CD14-positive monocyte (primary cell): Measurements from ENCODE around the gene ABCC11. TPM values are rescaled to one million over a fixed set of nuclear protein-coding genes. Genes with fewer than 3 reads are reported as not detected.

Source experiments
- DNase-seq, 3 donors: peaks; one replicate each; pipeline ENCODE4 v3.0.0-alpha.2; 2011 to 2022
- H2AFZ ChIP-seq: 2 replicates; pipeline ENCODE4 v1.6.0; 2012; ENCODE audit warnings: mild to moderate bottlenecking, low read depth, low read length, inconsistent platforms; ENCODE audit not compliant: insufficient read depth, poor library complexity, severe bottlenecking
- H3K27ac ChIP-seq, 2 donors: 1 replicate in 1 of 2; 2 replicates in 1 of 2; pipeline ENCODE4 v1.5.1; 2012 to 2013; ENCODE audit warnings: low read length in 2 of 2, control low read depth in 1 of 2, inconsistent platforms in 1 of 2, low read depth in 1 of 2, mild to moderate bottlenecking in 1 of 2
- H3K27me3 ChIP-seq, 2 donors: one replicate each; pipeline versions ENCODE4 v1.6.0 to v1.6.1; 2011 to 2013; ENCODE audit warnings: low read length in 2 of 2; ENCODE audit not compliant: control insufficient read depth in 2 of 2, insufficient read depth in 2 of 2
- H3K36me3 ChIP-seq, 2 donors: replicated peaks in 1 of 2; 1 replicate in 1 of 2; 2 replicates in 1 of 2; pipeline versions ENCODE4 v1.5.1 to v1.6.1; 2012 to 2013; ENCODE audit warnings: low read length in 2 of 2, control low read depth in 1 of 2, inconsistent platforms in 1 of 2, mild to moderate bottlenecking in 1 of 2; ENCODE audit not compliant: insufficient read depth in 2 of 2, control insufficient read depth in 1 of 2
- H3K4me1 ChIP-seq, 2 donors: 1 replicate in 1 of 2; 2 replicates in 1 of 2; pipeline versions ENCODE4 v1.5.1 to v1.6.1; 2012 to 2013; ENCODE audit warnings: low read length in 2 of 2, control low read depth in 1 of 2, inconsistent platforms in 1 of 2, mild to moderate bottlenecking in 1 of 2, moderate library complexity in 1 of 2; ENCODE audit not compliant: insufficient read depth in 2 of 2, control insufficient read depth in 1 of 2
- H3K4me2 ChIP-seq: replicated peaks from 2 replicates; pipeline ENCODE3; 2012; ENCODE audit warnings: low read length, moderate library complexity, mild to moderate bottlenecking; ENCODE audit not compliant: poor library complexity, severe bottlenecking; ENCODE audit errors: extremely low read depth
- H3K4me3 ChIP-seq, 3 experiments: fragments of 200-600 bp in 1 of 3; sonication (generic) in 1 of 3; replicated peaks in 1 of 3; 1 replicate in 2 of 3; 2 replicates in 1 of 3; pipeline ENCODE4 v1.5.1; 2011 to 2013; ENCODE audit warnings: low read length in 3 of 3, mild to moderate bottlenecking in 3 of 3, control low read depth in 2 of 3, low read depth in 2 of 3, inconsistent platforms in 1 of 3, moderate library complexity in 1 of 3
- H3K79me2 ChIP-seq: 2 replicates; pipeline ENCODE4 v1.6.0; 2012; ENCODE audit warnings: mild to moderate bottlenecking, control low read depth, inconsistent platforms, low read length, moderate library complexity; ENCODE audit not compliant: insufficient read depth
- H3K9ac ChIP-seq: 2 replicates; pipeline ENCODE4 v1.6.0; 2017; ENCODE audit warnings: low read length, mild to moderate bottlenecking; ENCODE audit not compliant: insufficient read depth, poor library complexity, severe bottlenecking
- H3K9me3 ChIP-seq, 2 donors: replicated peaks in 1 of 2; 1 replicate in 1 of 2; 2 replicates in 1 of 2; pipeline versions ENCODE4 v1.5.1 to v1.6.1; 2012 to 2013; ENCODE audit warnings: low read length in 2 of 2, control low read depth in 1 of 2; ENCODE audit not compliant: control insufficient read depth in 1 of 2, insufficient read depth in 1 of 2
- H4K20me1 ChIP-seq: 2 replicates; pipeline ENCODE4 v1.6.0; 2012; ENCODE audit warnings: mild to moderate bottlenecking, low read length, control low read depth, moderate library complexity; ENCODE audit not compliant: insufficient read depth
- H3K27ac Mint-ChIP-seq, 7 donors: one replicate each; pipeline ENCODE4 v1.8.0; 2020; ENCODE audit warnings: mild to moderate bottlenecking in 7 of 7, mixed read lengths in 7 of 7, moderate library complexity in 6 of 7, inconsistent platforms in 2 of 7
- H3K27me3 Mint-ChIP-seq, 3 donors: one replicate each; pipeline ENCODE4 v1.8.0; 2021 to 2022; ENCODE audit warnings: low read depth in 3 of 3, mild to moderate bottlenecking in 3 of 3, mixed read lengths in 3 of 3, moderate library complexity in 3 of 3, inconsistent platforms in 1 of 3
- H3K36me3 Mint-ChIP-seq, 2 donors: one replicate each; pipeline ENCODE4 v1.8.0; 2020; ENCODE audit warnings: mixed read lengths in 2 of 2, inconsistent platforms in 1 of 2, mild to moderate bottlenecking in 1 of 2
- H3K4me1 Mint-ChIP-seq: one replicate; pipeline ENCODE4 v1.8.0; 2020; ENCODE audit warnings: mild to moderate bottlenecking, mixed read lengths
- H3K4me3 Mint-ChIP-seq, 2 donors: one replicate each; pipeline ENCODE4 v1.8.0; 2020; ENCODE audit warnings: mild to moderate bottlenecking in 2 of 2, mixed read lengths in 2 of 2, moderate library complexity in 1 of 2
- H3K9me3 Mint-ChIP-seq, 7 donors: one replicate each; pipeline ENCODE4 v1.8.0; 2020 to 2022; ENCODE audit warnings: mixed read lengths in 7 of 7, mild to moderate bottlenecking in 6 of 7, moderate library complexity in 6 of 7, inconsistent platforms in 2 of 7
- WGBS: methylation state at CpG from one replicate; pipeline ENCODE4 v1.1.5; 2013; ENCODE audit warnings: missing lambda C conversion rate; ENCODE audit not compliant: insufficient coverage; 5-methylcytosine and 5-hydroxymethylcytosine counted together
- intact Hi-C, 2 donors: fragments of 100-400 bp; cut with micrococcal nuclease; formaldehyde crosslinking; loops; one replicate each; pipeline versions ENCODE4 v1.15.0 to v1.15.1; 2023
- polyA plus RNA-seq, 3 donors: library from polyadenylated mRNA; depleted of rRNA in 1 of 3; unstranded in 2 of 3; stranded (reverse) in 1 of 3; fragments of 300-500 nt in 2 of 3; fragments of >200 nt in 1 of 3; fragmentation: Illumina TruSeq in 2 of 3; gene quantifications; 1 replicate in 2 of 3; 2 replicates in 1 of 3; pipeline ENCODE4 v1.2.3, GENCODE V29; 2012 to 2021
- TF ChIP-seq, protein P1 (sequence below): fragments of 200-600 bp; IDR thresholded peaks from one replicate; pipeline ENCODE4 v1.8.0; 2022; ENCODE audit warnings: antibody characterized with exemption, mild to moderate bottlenecking

Gene ABCC11
- polyA plus RNA-seq, 3 donors = 0.03 TPM; not detected in 2

DNA sequence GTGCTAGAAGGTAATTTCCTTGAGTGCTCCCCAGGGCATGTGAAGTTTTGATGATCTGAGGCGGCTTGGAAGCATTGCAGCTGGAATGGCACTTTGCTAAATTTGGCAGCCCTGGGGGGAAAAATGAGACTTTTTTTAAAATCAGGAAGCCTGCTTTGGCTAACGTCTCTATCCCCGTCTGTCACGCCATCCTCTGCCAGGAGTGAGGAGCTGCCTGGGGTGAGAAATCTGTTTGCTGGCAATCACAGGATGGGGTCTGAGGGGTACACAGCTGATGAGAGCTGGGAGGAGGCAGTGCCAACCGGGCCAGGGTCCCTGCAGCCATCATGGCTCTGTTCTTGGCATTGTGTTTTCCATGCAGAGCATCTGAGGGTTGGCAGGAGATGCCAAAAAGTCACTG, 93.6 kb downstream of the ABCC11 start:
- no peak overlapping the region for H3K27ac Mint-ChIP-seq
- Histone ChIP-seq H3K79me2 (no peaks in the 10 kb centered on the region), H3K9me3 (no peaks in the 10 kb centered on the region), H3K27me3 (peaks cover 2 to 5% of the 10 kb centered on the region in 2 donors), H3K4me3 (no peak overlapping the region), H3K9ac (no peak overlapping the region), H3K4me2 (no peak overlapping the region), H3K27ac (no peak overlapping the region), H3K4me1 (peaks cover 0 to 3% of the 10 kb centered on the region in 2 donors), H2AFZ (no peak overlapping the region), H4K20me1 (no peaks in the 10 kb centered on the region), H3K36me3 (no peaks in the 10 kb centered on the region)
- H3K9me3 Mint-ChIP-seq = peaks cover 2 to 10% (median 7%) of the 10 kb centered on the region in 7 donors
- H3K27me3 Mint-ChIP-seq = peaks cover 6 to 20% (median 12%) of the 10 kb centered on the region in 3 donors
- H3K36me3 Mint-ChIP-seq = no peaks in the 10 kb centered on the region
- H3K4me1 Mint-ChIP-seq = peaks cover 6% of the 10 kb centered on the region
- H3K4me3 Mint-ChIP-seq = no peak overlapping the region
- TF ChIP-seq, protein P1, sequence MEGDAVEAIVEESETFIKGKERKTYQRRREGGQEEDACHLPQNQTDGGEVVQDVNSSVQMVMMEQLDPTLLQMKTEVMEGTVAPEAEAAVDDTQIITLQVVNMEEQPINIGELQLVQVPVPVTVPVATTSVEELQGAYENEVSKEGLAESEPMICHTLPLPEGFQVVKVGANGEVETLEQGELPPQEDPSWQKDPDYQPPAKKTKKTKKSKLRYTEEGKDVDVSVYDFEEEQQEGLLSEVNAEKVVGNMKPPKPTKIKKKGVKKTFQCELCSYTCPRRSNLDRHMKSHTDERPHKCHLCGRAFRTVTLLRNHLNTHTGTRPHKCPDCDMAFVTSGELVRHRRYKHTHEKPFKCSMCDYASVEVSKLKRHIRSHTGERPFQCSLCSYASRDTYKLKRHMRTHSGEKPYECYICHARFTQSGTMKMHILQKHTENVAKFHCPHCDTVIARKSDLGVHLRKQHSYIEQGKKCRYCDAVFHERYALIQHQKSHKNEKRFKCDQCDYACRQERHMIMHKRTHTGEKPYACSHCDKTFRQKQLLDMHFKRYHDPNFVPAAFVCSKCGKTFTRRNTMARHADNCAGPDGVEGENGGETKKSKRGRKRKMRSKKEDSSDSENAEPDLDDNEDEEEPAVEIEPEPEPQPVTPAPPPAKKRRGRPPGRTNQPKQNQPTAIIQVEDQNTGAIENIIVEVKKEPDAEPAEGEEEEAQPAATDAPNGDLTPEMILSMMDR = no peak
- DNase-seq = no peak
- 70% methylated on average over 5 of the region's 5 CpGs for WGBS
- intact Hi-C loops = no loop called here

DNA sequence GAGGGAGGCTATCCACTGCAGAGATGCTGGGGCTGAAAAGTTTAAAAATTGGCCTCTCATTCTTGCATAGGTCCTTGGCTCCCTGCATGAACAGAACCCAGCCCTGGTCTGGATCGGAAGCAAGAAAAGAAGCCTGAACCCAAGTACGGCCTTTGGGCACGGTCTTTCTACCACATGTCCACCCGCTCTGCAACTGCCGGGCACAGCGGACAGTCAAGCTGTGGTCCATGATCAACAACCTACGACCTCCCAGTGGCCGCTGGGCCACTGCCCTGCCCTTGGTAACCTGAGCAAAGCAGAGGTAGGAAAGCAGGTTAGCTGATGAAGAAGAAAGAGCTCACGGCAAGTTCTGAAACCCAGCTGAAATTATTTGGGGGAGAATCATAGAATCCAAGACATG, 95.1 kb downstream of the ABCC11 start:
- intact Hi-C loops = no loop called here
- 97% methylated on average over 6 of the region's 9 CpGs for WGBS
- TF ChIP-seq, protein P1 = no peak
- no peaks in the 10 kb centered on the region for H3K36me3 ChIP-seq
- H2AFZ ChIP-seq = no peak overlapping the region
- Mint-ChIP-seq H3K27me3 (peaks cover 2 to 17% (median 8%) of the 10 kb centered on the region in 3 donors), H3K36me3 (no peaks in the 10 kb centered on the region), H3K27ac (no peak overlapping the region), H3K4me1 (no peaks in the 10 kb centered on the region), H3K4me3 (no peak overlapping the region), H3K9me3 (peaks cover 4 to 17% (median 8%) of the 10 kb centered on the region in 7 donors)
- no peak overlapping the region for H3K27ac ChIP-seq
- H3K9me3 ChIP-seq = no peaks in the 10 kb centered on the region
- no peak for DNase-seq
- no peaks in the 10 kb centered on the region for H3K79me2 ChIP-seq
- peaks cover 2 to 5% of the 10 kb centered on the region in 2 donors for H3K27me3 ChIP-seq
- no peak overlapping the region for H3K4me2 ChIP-seq
- no peak overlapping the region for H3K4me3 ChIP-seq
- H3K4me1 ChIP-seq = peaks cover 0 to 3% of the 10 kb centered on the region in 2 donors
- H3K9ac ChIP-seq = no peak overlapping the region
- no peaks in the 10 kb centered on the region for H4K20me1 ChIP-seq
